SH-SY5Y (cell line): ENCODE results near the gene TOMT.
"Not testable (repeated sequence)": the region's sequence is repeated elsewhere in the genome, so short reads cannot be mapped to it uniquely, and the experiment has no call there.

Experiments
- GATA2 ChIP-seq: IDR thresholded peaks from 2 replicates; pipeline ENCODE4 v1.6.1; 2011; ENCODE audit warnings: mild to moderate bottlenecking, low read depth, low read length
- GATA3 ChIP-seq: IDR thresholded peaks from 2 replicates; pipeline ENCODE4 v1.6.1; 2011; ENCODE audit warnings: low read depth, mild to moderate bottlenecking, low read length, moderate library complexity

Gene TOMT

DNA sequence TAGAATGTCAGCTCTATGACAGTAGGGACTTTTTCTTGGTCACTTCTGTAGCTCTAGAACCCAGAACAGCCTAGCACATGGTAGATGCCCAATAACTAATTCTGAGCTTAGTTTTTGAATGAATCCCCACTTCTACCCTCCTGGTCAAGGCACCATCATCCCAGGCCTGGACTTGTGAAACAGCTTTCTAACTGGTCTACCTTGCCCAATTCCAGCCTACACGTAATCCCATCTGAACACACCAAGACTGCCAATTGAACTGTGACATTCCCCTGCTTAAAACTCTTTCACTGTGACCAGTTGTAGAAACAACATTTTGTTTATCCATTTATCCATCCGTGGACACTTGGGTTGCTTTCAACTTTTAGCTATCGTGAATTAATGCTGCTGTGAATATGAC is 23.7 kb downstream of the TOMT start:
- TF ChIP-seq GATA2 = no peak
- TF ChIP-seq GATA3 = no peak

- no peak for TF ChIP-seq GATA3
- TF ChIP-seq GATA2 = no peak
Observed at GRCh38 chr11:72132646-72133045, 26.9 kb downstream of the TOMT start.

GRCh38 chr11:72135473-72135872 is 29.7 kb downstream of the TOMT start, which contains the start of gene FOLR3:
Gene FOLR3, plus strand, starts transcription at chr11:72135725. Its CDS starts 228 bp downstream, at chr11:72135953.
- TF ChIP-seq GATA3, GATA2: not testable (repeated sequence)

DNA sequence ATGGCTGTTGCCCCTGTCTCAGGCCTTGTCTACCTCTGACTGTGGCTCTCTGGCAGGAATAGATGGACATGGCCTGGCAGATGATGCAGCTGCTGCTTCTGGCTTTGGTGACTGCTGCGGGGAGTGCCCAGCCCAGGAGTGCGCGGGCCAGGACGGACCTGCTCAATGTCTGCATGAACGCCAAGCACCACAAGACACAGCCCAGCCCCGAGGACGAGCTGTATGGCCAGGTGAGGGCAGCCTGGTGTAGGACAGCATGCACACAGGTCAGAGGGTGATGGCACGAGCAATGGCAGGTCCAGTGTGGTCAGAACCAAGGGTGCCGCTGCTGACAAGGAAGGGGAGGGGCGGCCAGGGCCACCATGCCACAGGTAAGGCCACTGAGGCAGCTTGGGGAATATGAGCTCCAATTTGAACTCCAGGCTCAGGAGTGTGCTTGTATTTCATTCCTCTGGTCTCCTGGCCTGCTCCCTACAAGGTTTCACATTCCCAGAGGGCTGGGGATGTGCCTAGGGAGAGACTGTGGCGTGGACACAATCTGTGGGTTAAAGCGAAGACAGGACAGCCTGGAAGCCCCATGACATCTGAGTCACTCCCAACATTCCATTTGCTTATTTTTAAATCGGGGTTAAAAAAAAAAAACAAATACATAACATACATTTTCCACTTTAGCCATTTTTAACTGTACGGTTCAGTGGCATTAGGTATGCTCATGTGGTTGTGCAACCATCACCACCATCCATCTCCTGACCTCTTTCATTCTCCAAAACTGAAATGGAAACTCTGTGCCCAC is 30.4 kb downstream of the TOMT start:
- TF ChIP-seq GATA3 = no peak
- no peak for TF ChIP-seq GATA2

- TF ChIP-seq GATA3 (no peak), GATA2 (no peak)
Observed at GRCh38 chr11:72136684-72137262, 31.0 kb downstream of the TOMT start.

DNA sequence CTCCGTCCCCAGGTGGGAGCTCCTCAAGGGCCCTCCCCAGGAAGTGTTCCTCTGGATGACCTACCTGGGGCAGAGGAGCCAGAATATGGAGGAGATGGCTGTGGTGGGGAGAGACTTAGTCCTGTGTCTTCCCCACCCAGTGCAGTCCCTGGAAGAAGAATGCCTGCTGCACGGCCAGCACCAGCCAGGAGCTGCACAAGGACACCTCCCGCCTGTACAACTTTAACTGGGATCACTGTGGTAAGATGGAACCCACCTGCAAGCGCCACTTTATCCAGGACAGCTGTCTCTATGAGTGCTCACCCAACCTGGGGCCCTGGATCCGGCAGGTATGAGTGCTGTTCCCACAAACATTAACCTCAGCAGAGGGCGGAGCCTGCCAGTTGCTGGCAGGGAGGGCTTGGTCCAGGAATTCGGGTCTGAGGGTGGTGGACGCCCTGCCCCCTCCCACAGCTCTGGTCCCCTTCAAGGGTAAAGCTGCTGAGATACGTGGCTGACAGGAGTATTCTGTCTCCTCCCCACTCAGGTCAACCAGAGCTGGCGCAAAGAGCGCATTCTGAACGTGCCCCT is 33.2 kb downstream of the TOMT start:
- TF ChIP-seq GATA2 = no peak
- TF ChIP-seq GATA3 = no peak

- no peak for TF ChIP-seq GATA3
- TF ChIP-seq GATA2 = no peak
Observed at GRCh38 chr11:72139500-72139899, 33.8 kb downstream of the TOMT start.

GRCh38 chr11:72140661-72141060 is 34.9 kb downstream of the TOMT start:
- TF ChIP-seq GATA3 (no peak), GATA2 (no peak)

GRCh38 chr11:72141066-72141465 is 35.3 kb downstream of the TOMT start:
- TF ChIP-seq GATA2 (no peak), GATA3 (no peak)

DNA sequence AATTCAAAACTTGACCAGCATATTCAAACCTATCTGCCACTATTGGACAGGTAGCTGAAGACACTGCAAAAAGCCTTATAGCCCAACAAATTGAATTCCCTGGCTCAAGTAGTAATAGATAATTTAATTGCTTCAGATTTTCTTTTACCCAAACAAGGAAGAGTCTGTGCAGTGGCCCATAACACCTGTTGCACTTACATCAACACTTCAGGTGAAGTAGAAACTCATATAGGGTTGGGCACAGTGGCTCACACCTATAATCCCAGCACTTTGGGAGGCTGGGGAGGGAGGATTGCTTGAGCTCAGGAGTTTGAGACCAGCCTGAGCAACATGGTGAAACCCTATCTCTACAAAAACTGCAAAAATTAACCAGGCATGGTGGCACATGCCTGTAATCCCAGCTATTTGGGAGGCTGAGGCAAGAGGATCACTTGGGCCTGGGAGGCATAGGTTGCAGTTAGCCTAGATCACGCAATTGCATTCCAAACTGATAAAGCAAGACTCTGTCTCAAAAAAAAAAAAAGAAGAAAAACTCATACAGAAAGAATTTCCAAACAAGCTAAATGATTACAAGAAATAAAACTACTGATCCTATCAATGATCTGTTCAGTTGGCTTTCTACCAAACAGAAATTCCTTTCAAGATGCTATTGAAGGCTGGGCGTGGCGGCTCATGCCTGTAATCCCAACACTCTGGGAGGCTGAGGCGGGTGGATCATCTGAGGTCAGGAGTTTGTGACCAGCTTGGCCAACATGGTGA is 39.3 kb downstream of the TOMT start:
- TF ChIP-seq GATA3 = no peak
- no peak for TF ChIP-seq GATA2

DNA sequence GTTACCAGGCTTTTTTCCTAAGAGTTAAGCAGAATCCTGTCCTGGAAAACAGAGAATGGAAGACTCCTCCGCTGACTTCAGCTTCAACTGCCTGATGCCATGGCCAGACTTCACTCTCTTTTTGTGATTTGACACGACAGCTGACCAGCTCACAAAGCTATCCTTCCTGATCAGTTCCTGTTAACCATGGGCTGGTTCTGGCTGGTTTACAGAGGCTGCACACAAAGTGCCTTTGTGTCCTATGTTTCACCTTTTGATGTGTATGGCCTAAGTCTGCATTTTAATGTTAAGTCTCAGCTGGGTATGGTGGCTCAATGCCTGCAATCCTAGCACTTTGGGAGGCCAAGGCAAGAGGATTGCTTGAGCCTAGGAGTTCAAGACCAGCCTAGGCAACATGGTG is 40.9 kb downstream of the TOMT start:
- TF ChIP-seq GATA2 (no peak), GATA3 (no peak)

DNA sequence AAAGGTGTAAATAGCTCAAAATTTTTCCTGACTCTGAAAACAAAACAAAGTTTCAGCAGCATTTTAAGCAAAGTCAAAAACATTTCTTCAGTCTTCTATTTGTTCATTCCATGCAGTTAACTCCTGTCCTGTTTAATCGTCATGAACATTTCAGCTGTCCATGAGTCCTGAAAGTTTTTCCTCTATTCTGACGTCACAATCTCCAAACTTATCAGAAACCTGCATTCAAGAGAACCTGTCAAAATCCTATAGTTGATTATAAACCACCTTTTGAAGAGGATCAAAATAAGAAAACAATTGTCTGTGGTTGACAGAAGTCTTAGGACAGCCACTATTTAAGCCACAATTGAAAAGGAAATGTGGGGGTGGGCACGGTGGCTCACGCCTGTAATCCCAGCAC is 45.2 kb downstream of the TOMT start:
- no peak for TF ChIP-seq GATA2
- no peak for TF ChIP-seq GATA3

DNA sequence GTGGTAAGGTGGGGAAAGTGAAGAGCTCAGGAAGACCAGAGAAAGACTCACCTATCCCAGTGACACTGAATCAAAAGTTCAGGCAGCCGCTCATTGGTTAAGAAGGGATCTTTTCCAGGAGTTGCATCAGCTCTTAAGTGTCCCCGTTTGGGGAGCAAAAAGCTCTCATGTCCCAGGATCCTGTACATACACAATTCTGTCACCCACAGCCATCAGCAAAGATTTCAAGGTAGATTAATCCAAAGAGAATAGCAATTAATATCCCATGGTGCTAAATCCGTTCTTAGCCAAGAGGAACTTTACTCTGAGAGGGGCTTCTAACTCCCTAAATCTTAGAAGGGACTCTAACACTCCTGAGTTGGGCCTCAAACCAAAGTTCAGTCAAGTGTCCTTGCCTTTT is 49.1 kb downstream of the TOMT start:
- TF ChIP-seq GATA3 (no peak), GATA2 (no peak)

DNA sequence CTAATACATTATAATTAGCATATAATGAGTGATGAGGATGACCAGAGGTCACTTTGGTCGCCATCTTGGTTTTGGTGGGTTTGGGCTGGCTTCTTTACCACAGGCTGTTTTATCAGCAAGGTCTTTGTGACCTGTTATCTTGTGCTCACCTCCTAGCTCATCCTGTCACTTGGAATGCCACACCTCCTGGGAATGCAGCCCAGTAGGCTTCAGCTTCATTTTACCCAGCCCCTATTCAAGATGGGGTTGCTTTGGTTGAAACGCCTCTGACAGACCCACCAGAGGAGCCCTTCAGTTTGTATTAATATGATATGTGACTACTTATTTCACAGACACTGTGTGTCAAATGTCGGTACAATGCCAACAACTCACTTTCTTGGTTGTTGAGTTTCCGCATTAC is 50.0 kb downstream of the TOMT start:
- TF ChIP-seq GATA3 = no peak
- TF ChIP-seq GATA2 = no peak
